Measurements from ENCODE around the gene MBL2. TPM values are rescaled to one million over a fixed set of nuclear protein-coding genes. Genes with fewer than 3 reads are reported as not detected.

MBL2 gene
- total and polyA plus RNA-seq, 2 of the 8 experiments (the other 6 are each of a cell fraction or from before 2014, with no cell fraction given) = not detected

DNA sequence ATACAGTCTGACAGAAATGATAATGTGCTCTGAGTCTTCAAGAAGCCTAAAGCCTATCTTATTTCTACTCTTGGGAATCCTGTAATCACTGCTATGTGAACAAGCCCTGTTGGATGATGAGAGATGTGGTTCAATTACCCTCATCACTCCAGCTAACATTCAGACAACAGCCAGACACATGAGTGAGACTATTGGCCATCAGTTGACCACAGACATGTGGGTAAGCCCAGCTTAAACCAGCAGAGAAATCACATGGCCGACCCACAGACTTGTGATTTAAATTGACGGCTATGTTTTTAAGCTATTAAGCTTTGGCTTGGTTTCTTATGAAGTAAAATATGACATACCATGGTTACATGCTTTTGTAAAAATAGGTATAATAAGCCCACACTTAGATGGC, 2.6 kb downstream of the MBL2 start (continued):
- TF ChIP-seq, protein P1, sequence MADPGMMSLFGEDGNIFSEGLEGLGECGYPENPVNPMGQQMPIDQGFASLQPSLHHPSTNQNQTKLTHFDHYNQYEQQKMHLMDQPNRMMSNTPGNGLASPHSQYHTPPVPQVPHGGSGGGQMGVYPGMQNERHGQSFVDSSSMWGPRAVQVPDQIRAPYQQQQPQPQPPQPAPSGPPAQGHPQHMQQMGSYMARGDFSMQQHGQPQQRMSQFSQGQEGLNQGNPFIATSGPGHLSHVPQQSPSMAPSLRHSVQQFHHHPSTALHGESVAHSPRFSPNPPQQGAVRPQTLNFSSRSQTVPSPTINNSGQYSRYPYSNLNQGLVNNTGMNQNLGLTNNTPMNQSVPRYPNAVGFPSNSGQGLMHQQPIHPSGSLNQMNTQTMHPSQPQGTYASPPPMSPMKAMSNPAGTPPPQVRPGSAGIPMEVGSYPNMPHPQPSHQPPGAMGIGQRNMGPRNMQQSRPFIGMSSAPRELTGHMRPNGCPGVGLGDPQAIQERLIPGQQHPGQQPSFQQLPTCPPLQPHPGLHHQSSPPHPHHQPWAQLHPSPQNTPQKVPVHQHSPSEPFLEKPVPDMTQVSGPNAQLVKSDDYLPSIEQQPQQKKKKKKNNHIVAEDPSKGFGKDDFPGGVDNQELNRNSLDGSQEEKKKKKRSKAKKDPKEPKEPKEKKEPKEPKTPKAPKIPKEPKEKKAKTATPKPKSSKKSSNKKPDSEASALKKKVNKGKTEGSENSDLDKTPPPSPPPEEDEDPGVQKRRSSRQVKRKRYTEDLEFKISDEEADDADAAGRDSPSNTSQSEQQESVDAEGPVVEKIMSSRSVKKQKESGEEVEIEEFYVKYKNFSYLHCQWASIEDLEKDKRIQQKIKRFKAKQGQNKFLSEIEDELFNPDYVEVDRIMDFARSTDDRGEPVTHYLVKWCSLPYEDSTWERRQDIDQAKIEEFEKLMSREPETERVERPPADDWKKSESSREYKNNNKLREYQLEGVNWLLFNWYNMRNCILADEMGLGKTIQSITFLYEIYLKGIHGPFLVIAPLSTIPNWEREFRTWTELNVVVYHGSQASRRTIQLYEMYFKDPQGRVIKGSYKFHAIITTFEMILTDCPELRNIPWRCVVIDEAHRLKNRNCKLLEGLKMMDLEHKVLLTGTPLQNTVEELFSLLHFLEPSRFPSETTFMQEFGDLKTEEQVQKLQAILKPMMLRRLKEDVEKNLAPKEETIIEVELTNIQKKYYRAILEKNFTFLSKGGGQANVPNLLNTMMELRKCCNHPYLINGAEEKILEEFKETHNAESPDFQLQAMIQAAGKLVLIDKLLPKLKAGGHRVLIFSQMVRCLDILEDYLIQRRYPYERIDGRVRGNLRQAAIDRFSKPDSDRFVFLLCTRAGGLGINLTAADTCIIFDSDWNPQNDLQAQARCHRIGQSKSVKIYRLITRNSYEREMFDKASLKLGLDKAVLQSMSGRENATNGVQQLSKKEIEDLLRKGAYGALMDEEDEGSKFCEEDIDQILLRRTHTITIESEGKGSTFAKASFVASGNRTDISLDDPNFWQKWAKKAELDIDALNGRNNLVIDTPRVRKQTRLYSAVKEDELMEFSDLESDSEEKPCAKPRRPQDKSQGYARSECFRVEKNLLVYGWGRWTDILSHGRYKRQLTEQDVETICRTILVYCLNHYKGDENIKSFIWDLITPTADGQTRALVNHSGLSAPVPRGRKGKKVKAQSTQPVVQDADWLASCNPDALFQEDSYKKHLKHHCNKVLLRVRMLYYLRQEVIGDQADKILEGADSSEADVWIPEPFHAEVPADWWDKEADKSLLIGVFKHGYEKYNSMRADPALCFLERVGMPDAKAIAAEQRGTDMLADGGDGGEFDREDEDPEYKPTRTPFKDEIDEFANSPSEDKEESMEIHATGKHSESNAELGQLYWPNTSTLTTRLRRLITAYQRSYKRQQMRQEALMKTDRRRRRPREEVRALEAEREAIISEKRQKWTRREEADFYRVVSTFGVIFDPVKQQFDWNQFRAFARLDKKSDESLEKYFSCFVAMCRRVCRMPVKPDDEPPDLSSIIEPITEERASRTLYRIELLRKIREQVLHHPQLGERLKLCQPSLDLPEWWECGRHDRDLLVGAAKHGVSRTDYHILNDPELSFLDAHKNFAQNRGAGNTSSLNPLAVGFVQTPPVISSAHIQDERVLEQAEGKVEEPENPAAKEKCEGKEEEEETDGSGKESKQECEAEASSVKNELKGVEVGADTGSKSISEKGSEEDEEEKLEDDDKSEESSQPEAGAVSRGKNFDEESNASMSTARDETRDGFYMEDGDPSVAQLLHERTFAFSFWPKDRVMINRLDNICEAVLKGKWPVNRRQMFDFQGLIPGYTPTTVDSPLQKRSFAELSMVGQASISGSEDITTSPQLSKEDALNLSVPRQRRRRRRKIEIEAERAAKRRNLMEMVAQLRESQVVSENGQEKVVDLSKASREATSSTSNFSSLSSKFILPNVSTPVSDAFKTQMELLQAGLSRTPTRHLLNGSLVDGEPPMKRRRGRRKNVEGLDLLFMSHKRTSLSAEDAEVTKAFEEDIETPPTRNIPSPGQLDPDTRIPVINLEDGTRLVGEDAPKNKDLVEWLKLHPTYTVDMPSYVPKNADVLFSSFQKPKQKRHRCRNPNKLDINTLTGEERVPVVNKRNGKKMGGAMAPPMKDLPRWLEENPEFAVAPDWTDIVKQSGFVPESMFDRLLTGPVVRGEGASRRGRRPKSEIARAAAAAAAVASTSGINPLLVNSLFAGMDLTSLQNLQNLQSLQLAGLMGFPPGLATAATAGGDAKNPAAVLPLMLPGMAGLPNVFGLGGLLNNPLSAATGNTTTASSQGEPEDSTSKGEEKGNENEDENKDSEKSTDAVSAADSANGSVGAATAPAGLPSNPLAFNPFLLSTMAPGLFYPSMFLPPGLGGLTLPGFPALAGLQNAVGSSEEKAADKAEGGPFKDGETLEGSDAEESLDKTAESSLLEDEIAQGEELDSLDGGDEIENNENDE (IDR thresholded peaks at IDR 0.05; ENCODE audit: insufficient replicate concordance, low read length) = no peak
- TF ChIP-seq EGR1 (IDR thresholded peaks at IDR 0.05; ENCODE audit: borderline replicate concordance, low read depth, low read length) = no peak
- no peak for TF ChIP-seq CREB1 (IDR thresholded peaks at IDR 0.05)
- TF ChIP-seq RNF2 (IDR thresholded peaks at IDR 0.05; ENCODE audit: borderline replicate concordance, low read depth, low read length, missing control alignments, poor library complexity, severe bottlenecking) = no peak
- TF ChIP-seq KDM5A (IDR thresholded peaks at IDR 0.05; ENCODE audit: low read length) = no peak
- TF ChIP-seq, protein P2, sequence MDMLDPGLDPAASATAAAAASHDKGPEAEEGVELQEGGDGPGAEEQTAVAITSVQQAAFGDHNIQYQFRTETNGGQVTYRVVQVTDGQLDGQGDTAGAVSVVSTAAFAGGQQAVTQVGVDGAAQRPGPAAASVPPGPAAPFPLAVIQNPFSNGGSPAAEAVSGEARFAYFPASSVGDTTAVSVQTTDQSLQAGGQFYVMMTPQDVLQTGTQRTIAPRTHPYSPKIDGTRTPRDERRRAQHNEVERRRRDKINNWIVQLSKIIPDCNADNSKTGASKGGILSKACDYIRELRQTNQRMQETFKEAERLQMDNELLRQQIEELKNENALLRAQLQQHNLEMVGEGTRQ (IDR thresholded peaks at IDR 0.05; ENCODE audit: low read length) = no peak
- TF ChIP-seq JUND (IDR thresholded peaks at IDR 0.05; ENCODE audit: low read length) = no peak
- no peak for TF ChIP-seq RAD21 (IDR thresholded peaks at IDR 0.05 in 1 of 2, conservative IDR thresholded peaks at IDR 0.05 in 1 of 2; ENCODE audit: low read depth in 2 of 2, low read length in 2 of 2)
- TF ChIP-seq SIRT6 (IDR thresholded peaks at IDR 0.05; ENCODE audit: low read length) = no peak
- no peak for TF ChIP-seq POU5F1 (IDR thresholded peaks at IDR 0.05; ENCODE audit: low read depth, low read length)
